K562 (cell line): ENCODE results near the gene ZPR1. TPM values are rescaled to one million over a fixed set of nuclear protein-coding genes. Genes with fewer than 3 reads are reported as not detected.

Experiments used
- ATAC-seq: fragments of 200-7000 bp; cut with Tn5 transposase; 3 replicates; pipeline ENCODE4 v1.9.1; 2020; ENCODE audit warnings: moderate library complexity
- BruUV-seq: library from RNA; stranded (reverse); fragments of 400-500 nt; replicated peaks from 2 replicates; lab custom pipeline; 2021; lab: Mats Ljungman, UMichigan
- CTCF ChIA-PET: fragments of 300-600 bp; formaldehyde crosslinking; extraction: SDS; loops from one replicate; lab custom pipeline; 2021; ENCODE audit warnings: low intra/inter-chr PET ratio; lab: Yijun Ruan, JAX
- POLR2A ChIA-PET: fragments of 300-600, 350-650 bp; sonication (Branson Sonifier 250); formaldehyde crosslinking; extraction: SDS; loops from one replicate; lab custom pipeline; 2021; ENCODE audit warnings: antibody characterized with exemption, inconsistent platforms; lab: Yijun Ruan, JAX
- DNase-seq, 4 experiments: peaks; one replicate each; pipeline versions ENCODE4 v3.0.0 to v3.0.0-alpha.2; 2011 to 2018; ENCODE audit warnings: low spot score in 3 of 4, mixed read lengths in 3 of 4; ENCODE audit errors: extremely low read depth in 1 of 4
- FAIRE-seq: peaks from 2 replicates; lab custom pipeline; 2011; peaks lifted over from hg19 to GRCh38; lab: Jason Lieb, UNC
- H2AFZ ChIP-seq: 2 replicates; pipeline ENCODE4 v1.6.0; 2011; ENCODE audit warnings: low read depth, low read length, control low read depth, inconsistent platforms
- H3K27ac ChIP-seq: fragments of 200-600 bp; 3 replicates; pipeline ENCODE4 v1.8.0; 2011; ENCODE audit warnings: low read depth, mild to moderate bottlenecking, control low read depth, inconsistent platforms, low read length, moderate library complexity, mixed read lengths; ENCODE audit errors: extremely low read depth
- H3K27me3 ChIP-seq, 2 experiments: fragments of 300-600 bp in 1 of 2; 2 replicates in 1 of 2; 3 replicates in 1 of 2; pipeline versions ENCODE4 v1.6.0 to v1.8.0; 2011; ENCODE audit warnings: inconsistent platforms in 2 of 2, low read length in 2 of 2, mild to moderate bottlenecking in 1 of 2, mixed read lengths in 1 of 2, moderate library complexity in 1 of 2; ENCODE audit not compliant: control insufficient read depth in 2 of 2, insufficient read depth in 2 of 2
- H3K36me3 ChIP-seq: fragments of 300-600 bp; 3 replicates; pipeline ENCODE4 v1.8.0; 2011; ENCODE audit warnings: mild to moderate bottlenecking, low read length, inconsistent platforms; ENCODE audit not compliant: control insufficient read depth, insufficient read depth
- H3K4me1 ChIP-seq, 2 experiments: fragments of 200-600 bp in 1 of 2; replicated peaks in 1 of 2; 2 replicates in 1 of 2; 3 replicates in 1 of 2; pipeline versions ENCODE4 v1.5.1 to v1.8.0; 2011; ENCODE audit warnings: inconsistent platforms in 2 of 2, low read length in 2 of 2, mild to moderate bottlenecking in 1 of 2, mixed read lengths in 1 of 2, moderate library complexity in 1 of 2; ENCODE audit not compliant: control insufficient read depth in 2 of 2, insufficient read depth in 2 of 2
- H3K4me2 ChIP-seq: 2 replicates; pipeline ENCODE4 v1.6.1; 2011; ENCODE audit warnings: low read length, control low read depth, inconsistent platforms, mixed read lengths; ENCODE audit not compliant: insufficient read depth
- H3K4me3 ChIP-seq: fragments of 200-600 bp; sonication (generic), shearing (Covaris generic); 2 replicates; pipeline ENCODE4 v1.5.1; 2016; ENCODE audit warnings: control low read depth, inconsistent platforms
- H3K79me2 ChIP-seq: fragments of 200-600 bp; 3 replicates; pipeline ENCODE4 v1.8.0; 2011; ENCODE audit warnings: low read length, inconsistent platforms; ENCODE audit not compliant: control insufficient read depth, insufficient read depth
- H3K9ac ChIP-seq, 2 experiments: 2 replicates each; pipeline versions ENCODE4 v1.6.0 to v1.6.1; 2011; ENCODE audit warnings: low read depth in 2 of 2, low read length in 2 of 2, control low read depth in 1 of 2, inconsistent platforms in 1 of 2, mild to moderate bottlenecking in 1 of 2, mixed read lengths in 1 of 2; ENCODE audit not compliant: insufficient read depth in 1 of 2
- H3K9me1 ChIP-seq: one replicate; pipeline ENCODE4 v1.6.0; 2011; ENCODE audit warnings: inconsistent platforms, mild to moderate bottlenecking, low read length, moderate library complexity; ENCODE audit not compliant: control insufficient read depth, insufficient read depth
- H3K9me3 ChIP-seq: replicated peaks from 2 replicates; pipeline ENCODE4 v1.5.1; 2011; ENCODE audit warnings: low read depth, low read length, inconsistent platforms; ENCODE audit not compliant: control insufficient read depth, insufficient read depth
- H4K20me1 ChIP-seq: replicated peaks from 2 replicates; pipeline ENCODE4 v1.6.1; 2011; ENCODE audit warnings: low read length, inconsistent platforms, mixed read lengths; ENCODE audit not compliant: control insufficient read depth, insufficient read depth
- EP400 ChIP-seq: fragments of 450-650 bp; IDR thresholded peaks from 2 replicates; pipeline ENCODE4 v1.6.1; 2017; ENCODE audit warnings: antibody characterized with exemption, mild to moderate bottlenecking, moderate library complexity
- FOXA3 ChIP-seq, 2 experiments: fragments of 450-650 bp in 1 of 2; sonication (generic) in 1 of 2; formaldehyde crosslinking; IDR thresholded peaks in 1 of 2; conservative IDR thresholded peaks in 1 of 2; 2 replicates each; pipeline versions ENCODE4 v1.4.0 to v1.8.0; 2020 to 2022; ENCODE audit warnings: mild to moderate bottlenecking in 2 of 2, missing genetic modification reagents in 1 of 2
- GTF2A2 ChIP-seq: IDR thresholded peaks from 2 replicates; pipeline ENCODE4 v1.6.1; 2016; ENCODE audit warnings: mild to moderate bottlenecking, missing genetic modification characterization, missing compliant biosample characterization
- MNT ChIP-seq, 2 experiments: fragments of 450-650 bp; conservative IDR thresholded peaks; 2 replicates each; pipeline ENCODE4 v1.6.1; 2017; ENCODE audit warnings: mild to moderate bottlenecking in 2 of 2, moderate library complexity in 2 of 2
- NR0B1 ChIP-seq: fragments of 450-650 bp; IDR thresholded peaks from one replicate; pipeline ENCODE4 v1.6.1; 2018; ENCODE audit warnings: mild to moderate bottlenecking, moderate library complexity; ENCODE audit not compliant: partially characterized antibody
- PBX2 ChIP-seq, 2 experiments: IDR thresholded peaks in 1 of 2; conservative IDR thresholded peaks in 1 of 2; 2 replicates each; pipeline ENCODE4 v1.6.1; 2016; ENCODE audit warnings: low read depth in 2 of 2, mild to moderate bottlenecking in 1 of 2, missing compliant biosample characterization in 1 of 2, missing genetic modification characterization in 1 of 2, moderate library complexity in 1 of 2
- POLR3G ChIP-seq: IDR thresholded peaks from 2 replicates; pipeline ENCODE4 v1.6.1; 2011; ENCODE audit not compliant: insufficient read length, insufficient replicate concordance; ENCODE audit errors: extremely low read depth
- RBM14 ChIP-seq: fragments of 200-400 bp; formaldehyde crosslinking; IDR thresholded peaks from 2 replicates; pipeline ENCODE4 v1.6.1; 2018; ENCODE audit warnings: low read depth, mild to moderate bottlenecking, low read length, moderate library complexity, borderline replicate concordance; ENCODE audit not compliant: insufficient read depth
- SMAD1 ChIP-seq: fragments of 150-350 bp; IDR thresholded peaks from 2 replicates; pipeline ENCODE4 v1.6.1; 2014; ENCODE audit warnings: low read length, low read depth; ENCODE audit not compliant: partially characterized antibody
- ZNF398 ChIP-seq: fragments of 250-450 bp; sonication (Bioruptor Pico); IDR thresholded peaks from 2 replicates; pipeline ENCODE4 v1.8.0; 2021; ENCODE audit warnings: moderate library complexity, mild to moderate bottlenecking, inconsistent platforms
- WGBS: fragments of 100-300 bp; shearing (Covaris generic); methylation state at CpG from one replicate; pipeline ENCODE4 v1.1.6; 2016; ENCODE audit warnings: low coverage, mixed read lengths; ENCODE audit not compliant: insufficient coverage; ENCODE audit errors: missing lambda C conversion rate; 5-methylcytosine and 5-hydroxymethylcytosine counted together
- in situ Hi-C: fragments of 300-500 bp; cut with MboI; formaldehyde crosslinking; loops from 4 replicates; pipeline ENCODE4 v1.15.0; 2018; ENCODE audit warnings: inconsistent platforms, mixed read lengths
- intact Hi-C: fragments of 100-400 bp; cut with micrococcal nuclease; formaldehyde crosslinking; loops from 2 replicates; pipeline ENCODE4 v1.14.2; 2022
- polyA plus RNA-seq, 8 experiments: library from polyadenylated mRNA; depleted of rRNA in 4 of 8; stranded (reverse) in 5 of 8; unstranded in 3 of 8; fragments of >200 nt; fragmentation: Nextera tagmentation in 2 of 8; fragmentation: Illumina TruSeq in 1 of 8; extraction: Ambion mirVana in 2 of 8; extraction: Trizol in 1 of 8; gene quantifications; 2 replicates each; pipeline versions ENCODE4 v1.2.1 to v1.2.3, GENCODE V29; 2011 to 2014; ENCODE audit warnings: inconsistent platforms in 1 of 8, missing spikeins in 1 of 8
- total RNA-seq, 7 experiments: library from RNA; depleted of rRNA in 6 of 7; stranded (reverse); fragments of >200 nt in 6 of 7; fragmentation: Illumina TruSeq in 2 of 7; extraction: Trizol in 2 of 7; gene quantifications; 2 replicates each; pipeline versions ENCODE4 v1.2.1 to v1.2.3, GENCODE V29; 2011 to 2021; ENCODE audit warnings: low replicate concordance in 1 of 7
- TF ChIP-seq, protein P1 (sequence below): fragments of 250-450 bp; sonication (Bioruptor Pico); IDR thresholded peaks from 2 replicates; pipeline ENCODE4 v1.8.0; 2022; ENCODE audit warnings: inconsistent platforms

The ZPR1 gene
- total and polyA plus RNA-seq, 9 of the 15 experiments (the other 6 are each of a cell fraction or from before 2014, with no cell fraction given), result 13.0 to 120 (median 83.8) TPM

DNA sequence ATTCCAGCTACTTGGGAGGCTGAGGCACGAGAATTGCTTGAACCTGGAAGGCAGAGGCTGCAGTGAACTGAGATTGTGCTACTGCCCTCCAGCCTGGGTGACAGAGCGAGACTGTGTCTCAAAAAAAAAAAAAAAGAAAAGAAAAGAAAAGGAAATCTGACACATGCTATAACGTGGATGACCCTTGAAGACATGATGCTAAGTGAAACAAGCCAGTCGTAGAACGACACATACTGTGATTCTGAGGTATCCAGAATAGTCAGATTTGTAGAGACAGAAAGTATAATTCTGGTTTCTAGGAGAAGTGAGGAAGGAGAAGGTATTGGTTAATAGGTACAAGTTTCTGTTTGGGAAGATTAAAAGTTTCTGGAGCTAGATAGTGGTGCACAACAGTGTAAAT lies 10.5 kb upstream of the ZPR1 start:
- Histone ChIP-seq H3K4me1 (peaks cover 3 to 7% of the 10 kb centered on the region in 2 experiments; a peak in 4 of 5 replicates), H4K20me1 (no peaks in the 10 kb centered on the region), H3K79me2 (no peaks in the 10 kb centered on the region), H3K9ac (no peak overlapping the region), H3K27me3 (no peaks in the 10 kb centered on the region), H3K9me1 (no peaks in the 10 kb centered on the region), H3K36me3 (no peaks in the 10 kb centered on the region), H3K9me3 (no peaks in the 10 kb centered on the region), H3K27ac (no peak overlapping the region), H3K4me3 (no peak overlapping the region), H2AFZ (no peak overlapping the region), H3K4me2 (no peak overlapping the region)
- POLR2A ChIA-PET, result interaction anchor here (1.5 kb wide), 1 partner anchor 49 kb away, joined by 3 read pairs; no protein-coding TSS in a partner anchor
- 58% methylated on average over 3 of the region's 5 CpGs for WGBS
- in situ Hi-C loops, result no loop called here
- ATAC-seq, result no peak
- no peak for DNase-seq
- BruUV-seq, result no TSS peak
- no peak for FAIRE-seq
- intact Hi-C loops, result no loop called here
- CTCF ChIA-PET, result no interaction called here
- TF ChIP-seq GTF2A2 (tag) (no peak), NR0B1 (no peak), FOXA3 (CRISPR knock-in tag; conservative IDR thresholded peaks at IDR 0.05 in 1 of 2, IDR thresholded peaks at IDR 0.05 in 1 of 2) (no peak), EP400 (no peak), POLR3G (no peak), ZNF398 (CRISPR knock-in tag) (no peak), MNT (conservative IDR thresholded peaks at IDR 0.05) (no peak), PBX2 (CRISPR knock-in tag; IDR thresholded peaks at IDR 0.05; ENCODE audit: low read depth) (no peak), PBX2 (tag; conservative IDR thresholded peaks at IDR 0.05; ENCODE audit: low read depth) (no peak), SMAD1 (no peak), RBM14 (no peak)
- TF ChIP-seq, protein P1, sequence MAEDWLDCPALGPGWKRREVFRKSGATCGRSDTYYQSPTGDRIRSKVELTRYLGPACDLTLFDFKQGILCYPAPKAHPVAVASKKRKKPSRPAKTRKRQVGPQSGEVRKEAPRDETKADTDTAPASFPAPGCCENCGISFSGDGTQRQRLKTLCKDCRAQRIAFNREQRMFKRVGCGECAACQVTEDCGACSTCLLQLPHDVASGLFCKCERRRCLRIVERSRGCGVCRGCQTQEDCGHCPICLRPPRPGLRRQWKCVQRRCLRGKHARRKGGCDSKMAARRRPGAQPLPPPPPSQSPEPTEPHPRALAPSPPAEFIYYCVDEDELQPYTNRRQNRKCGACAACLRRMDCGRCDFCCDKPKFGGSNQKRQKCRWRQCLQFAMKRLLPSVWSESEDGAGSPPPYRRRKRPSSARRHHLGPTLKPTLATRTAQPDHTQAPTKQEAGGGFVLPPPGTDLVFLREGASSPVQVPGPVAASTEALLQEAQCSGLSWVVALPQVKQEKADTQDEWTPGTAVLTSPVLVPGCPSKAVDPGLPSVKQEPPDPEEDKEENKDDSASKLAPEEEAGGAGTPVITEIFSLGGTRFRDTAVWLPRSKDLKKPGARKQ (CRISPR knock-in tag), result no peak
